Left ventricle myocardium superior (tissue), 1 donor: ENCODE results near the gene ITLN2. TPM values are rescaled to one million over a fixed set of nuclear protein-coding genes. Genes with fewer than 3 reads are reported as not detected.
A peak's percentile ranks its signal among the peaks of the same experiment; 100 is the strongest.
"Not testable (repeated sequence)": the region's sequence is repeated elsewhere in the genome, so short reads cannot be mapped to it uniquely, and the experiment has no call there.

Source experiments
- ATAC-seq: fragments of 200-7000 bp; cut with Tn5 transposase; one replicate; pipeline ENCODE4 v1.9.1; 2020; ENCODE audit warnings: mild to moderate bottlenecking, moderate library complexity
- DNase-seq: peaks from one replicate; pipeline ENCODE4 v3.0.0-alpha.2; 2020
- intact Hi-C: fragments of 100-400 bp; cut with micrococcal nuclease; formaldehyde crosslinking; loops from one replicate; pipeline ENCODE4 v1.11.0; 2022
- total RNA-seq: library from RNA; stranded (reverse); fragmentation: NEBNext Ultra II Directional; extraction: Animal tissue kit (Norgen Biotek cat#: 25700); gene quantifications from one replicate; pipeline ENCODE4 v1.2.1, GENCODE V29; 2021
- donor health status: DM: no; HTN: yes; CAD: no; lungs with severe emphysema.

Gene ITLN2
- total RNA-seq, 1 donor from 2014 or later = not detected

DNA sequence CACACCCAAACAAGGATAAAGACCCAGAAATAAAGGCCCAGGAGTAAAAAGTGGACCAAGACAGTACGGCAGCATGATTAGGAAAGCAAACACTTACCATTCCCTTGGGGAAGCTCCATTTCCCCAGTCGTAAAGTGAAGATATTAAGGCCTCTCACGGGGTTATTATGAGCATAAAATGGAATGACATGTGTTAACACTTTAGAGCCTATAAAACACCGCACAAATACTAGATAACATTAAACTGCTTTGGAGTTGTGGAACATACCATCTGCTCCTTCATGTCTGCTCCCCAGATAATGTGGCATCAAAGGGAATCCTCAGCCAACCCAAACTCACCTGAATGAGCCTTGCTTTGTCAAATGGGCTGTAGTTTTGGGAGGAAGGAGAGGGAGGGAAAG, 8.9 kb upstream of the ITLN2 start:
- intact Hi-C loops = no loop called here
- DNase-seq = no peak
- ATAC-seq = no peak

DNA sequence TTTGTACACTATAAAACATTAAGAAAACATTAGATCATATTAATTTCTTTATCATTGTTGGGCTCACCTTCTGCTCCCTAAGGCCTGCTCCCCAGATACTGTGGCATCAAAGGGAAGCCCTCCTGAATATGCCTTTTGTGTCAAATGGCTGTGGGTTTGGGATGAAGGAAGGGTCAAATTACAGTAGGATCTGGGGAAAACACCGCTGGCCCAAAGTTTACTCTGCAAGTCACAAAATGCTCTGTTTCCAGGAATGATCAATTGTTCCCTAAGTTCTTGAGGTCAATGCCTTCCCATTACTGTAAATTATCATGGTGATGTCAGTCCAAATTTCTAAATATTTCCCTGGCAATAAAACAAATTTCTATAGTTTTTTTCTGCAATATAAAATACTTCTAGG, 6.8 kb upstream of the ITLN2 start:
- DNase-seq = no peak
- intact Hi-C loops = no loop called here
- ATAC-seq = no peak

DNA sequence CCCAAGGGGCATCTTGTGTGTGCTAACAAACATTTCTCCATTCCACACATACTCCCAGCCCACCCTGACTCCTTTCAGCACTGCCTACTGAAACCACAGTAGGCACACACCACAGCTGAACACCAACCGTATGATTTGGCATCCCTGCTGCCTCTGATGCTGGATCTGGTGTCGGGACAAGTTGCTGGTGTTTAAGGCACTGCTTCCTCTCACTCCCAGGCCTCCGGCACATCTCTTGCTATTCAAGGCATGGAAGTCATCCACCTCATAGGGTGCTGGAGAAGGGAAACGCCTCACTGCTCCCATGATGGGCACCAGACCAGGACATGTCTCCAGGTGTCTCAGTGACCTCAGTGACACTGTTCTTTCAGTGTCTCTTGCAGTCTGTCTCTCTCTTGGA, 2.4 kb upstream of the ITLN2 start:
- DNase-seq (no peak), ATAC-seq (no peak)
- intact Hi-C loops = loop anchor here (10.0 kb wide), 1 partner anchor 122 kb away; no protein-coding TSS in a partner anchor

DNA sequence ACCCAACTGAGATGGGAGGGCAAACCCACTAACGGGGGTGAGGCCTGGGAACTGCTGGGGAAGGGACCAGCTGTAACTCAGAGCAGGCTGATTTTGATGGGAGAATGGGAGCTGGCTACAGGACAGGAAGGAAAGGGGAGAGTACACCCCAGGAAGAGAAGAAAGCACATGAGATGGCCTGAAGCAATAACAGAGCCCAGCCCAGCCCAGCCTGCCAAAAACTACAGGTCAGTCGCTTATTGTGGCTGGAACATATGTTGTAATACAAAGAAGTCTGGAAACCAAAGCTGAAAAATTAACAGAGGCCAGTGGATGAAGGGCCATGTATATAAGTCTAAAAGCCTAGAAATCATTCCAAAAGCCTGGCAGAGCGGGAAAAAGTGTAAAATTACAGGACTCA, 1.6 kb downstream of the ITLN2 start:
- no peak for DNase-seq
- ATAC-seq = no peak
- intact Hi-C loops = loop anchor here (10.0 kb wide), 1 partner anchor 118 kb away; no protein-coding TSS in a partner anchor

DNA sequence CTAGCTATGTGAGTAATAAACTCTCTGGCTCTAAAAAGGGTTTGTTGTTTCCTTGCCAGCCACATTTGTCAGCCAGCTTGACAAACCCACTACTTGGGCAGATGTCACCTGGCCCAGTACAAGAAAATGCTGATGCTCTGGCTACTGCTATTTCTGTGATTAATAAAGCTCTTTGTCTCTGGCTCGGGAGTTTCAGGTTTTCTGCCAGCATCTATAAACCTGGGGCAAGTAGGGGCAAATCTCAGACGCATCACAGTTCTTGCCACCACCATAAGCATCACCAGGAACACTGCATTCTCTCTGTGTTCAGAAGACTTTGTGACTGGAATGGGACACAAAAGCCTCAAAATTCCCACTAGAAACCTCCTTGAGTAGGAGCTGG, 2.5 kb downstream of the ITLN2 start:
- DNase-seq (no peak), ATAC-seq (no peak)
- intact Hi-C loops = loop anchor here (10.0 kb wide), 1 partner anchor 117 kb away; no protein-coding TSS in a partner anchor

DNA sequence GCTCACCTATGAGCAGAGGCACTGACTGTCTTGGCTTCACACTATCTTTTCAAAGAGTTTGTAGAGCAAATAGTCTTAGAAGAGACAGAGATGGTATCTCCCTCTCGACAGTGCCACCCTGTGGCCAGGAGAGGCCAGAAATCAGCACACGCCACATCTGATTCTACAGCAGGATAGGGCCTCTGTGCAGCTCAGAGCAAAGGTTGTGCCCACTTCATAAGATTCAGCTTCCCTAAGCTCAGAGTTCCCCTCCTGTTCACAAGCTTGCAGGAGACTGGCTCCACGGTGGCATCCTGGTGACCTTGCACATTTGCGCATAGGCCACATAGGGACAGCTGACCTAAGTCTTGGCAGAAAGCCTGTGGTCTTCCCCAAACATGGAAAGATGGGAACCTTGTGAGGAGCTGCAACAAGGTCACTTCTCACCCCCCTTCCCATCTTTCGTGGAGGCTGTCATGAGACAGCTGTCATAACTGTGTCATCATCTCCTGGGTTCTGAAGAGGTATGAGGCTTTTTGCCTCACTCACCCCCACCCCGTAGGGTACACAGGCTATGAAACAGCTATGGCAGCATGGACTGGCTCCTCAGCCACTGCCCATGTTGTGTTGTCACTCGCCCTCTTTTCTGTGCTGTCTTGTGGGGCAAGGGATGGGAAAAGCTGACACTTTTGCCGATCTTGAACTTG, 3.0 kb downstream of the ITLN2 start:
- intact Hi-C loops = loop anchor here (10.0 kb wide), 1 partner anchor 117 kb away; no protein-coding TSS in a partner anchor
- DNase-seq = peak; percentile 69
- ATAC-seq = peak; percentile 76

DNA sequence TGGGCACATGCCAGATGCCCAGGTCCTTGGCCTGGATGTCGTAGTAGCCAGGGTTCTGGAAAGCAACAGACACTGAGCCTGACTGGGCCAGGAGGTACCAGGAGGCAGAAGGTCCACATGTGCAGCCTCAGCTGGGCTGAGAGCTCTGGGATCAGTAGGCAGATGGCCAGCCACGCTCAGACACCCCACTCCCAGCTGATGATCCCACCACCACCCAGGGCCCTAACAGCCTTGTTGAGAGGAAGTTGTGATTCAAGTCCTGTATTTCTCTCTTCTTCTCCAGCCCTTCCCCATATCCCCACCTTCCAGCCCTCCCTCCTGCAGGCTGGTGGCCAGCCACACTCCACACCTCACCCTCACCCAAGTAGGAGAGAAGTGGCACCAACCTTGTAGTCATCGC, 4.0 kb downstream of the ITLN2 start:
- ATAC-seq (no peak), DNase-seq (no peak)
- intact Hi-C loops = loop anchor here (10.0 kb wide), 1 partner anchor 116 kb away; no protein-coding TSS in a partner anchor

DNA sequence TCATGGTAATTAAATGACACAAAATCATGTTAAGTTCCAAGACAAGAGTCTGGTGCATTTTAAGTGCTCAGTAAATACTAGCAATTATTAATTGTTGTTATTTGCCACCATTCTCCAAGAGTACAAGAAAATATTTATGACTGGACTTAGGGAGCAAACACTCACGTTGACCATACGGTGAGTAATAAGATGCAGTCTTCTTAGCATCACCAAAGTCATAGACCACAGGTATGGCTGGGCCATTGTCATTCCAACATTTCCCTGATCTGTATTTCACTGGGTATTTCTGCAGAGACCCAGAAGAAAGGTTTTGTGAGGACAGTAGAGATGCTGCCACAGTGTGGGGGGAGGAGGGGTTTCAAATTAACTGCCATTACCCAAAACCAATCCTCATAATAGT, 4.7 kb downstream of the ITLN2 start:
- DNase-seq (no peak), ATAC-seq (no peak)
- intact Hi-C loops = loop anchor here (10.0 kb wide), 1 partner anchor 115 kb away; no protein-coding TSS in a partner anchor

DNA sequence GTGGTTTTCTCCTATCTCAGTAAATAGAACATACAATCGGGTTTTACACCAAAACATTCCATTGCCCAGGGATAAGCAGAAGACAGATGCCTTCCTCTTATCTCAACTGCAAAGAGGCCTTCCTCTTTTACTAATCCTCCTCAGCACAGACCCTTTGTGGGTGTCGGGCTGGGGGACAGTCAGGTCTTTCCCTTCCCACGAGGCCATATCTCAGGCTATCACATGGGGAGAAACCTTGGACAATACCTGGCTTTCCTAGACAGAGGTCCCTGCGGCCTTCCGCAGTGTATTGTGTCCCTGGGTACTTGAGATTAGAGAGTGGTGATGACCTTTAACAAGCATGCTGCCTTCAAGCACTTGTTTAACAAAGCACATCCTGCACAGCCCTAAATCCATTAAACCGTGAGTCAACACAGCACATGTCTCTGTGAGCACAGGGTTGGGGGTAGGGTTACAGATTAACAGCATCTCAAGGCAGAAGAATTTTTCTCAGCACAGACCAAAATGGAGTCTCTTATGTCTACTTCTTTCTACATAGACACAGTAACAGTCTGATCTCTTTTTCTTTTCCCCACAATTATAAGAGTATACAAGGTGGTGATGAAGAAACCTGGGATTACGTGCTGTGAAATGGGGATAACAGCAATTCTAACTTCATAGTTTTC, 5.3 kb downstream of the ITLN2 start:
- ATAC-seq, DNase-seq, intact Hi-C loops: not testable (repeated sequence)

DNA sequence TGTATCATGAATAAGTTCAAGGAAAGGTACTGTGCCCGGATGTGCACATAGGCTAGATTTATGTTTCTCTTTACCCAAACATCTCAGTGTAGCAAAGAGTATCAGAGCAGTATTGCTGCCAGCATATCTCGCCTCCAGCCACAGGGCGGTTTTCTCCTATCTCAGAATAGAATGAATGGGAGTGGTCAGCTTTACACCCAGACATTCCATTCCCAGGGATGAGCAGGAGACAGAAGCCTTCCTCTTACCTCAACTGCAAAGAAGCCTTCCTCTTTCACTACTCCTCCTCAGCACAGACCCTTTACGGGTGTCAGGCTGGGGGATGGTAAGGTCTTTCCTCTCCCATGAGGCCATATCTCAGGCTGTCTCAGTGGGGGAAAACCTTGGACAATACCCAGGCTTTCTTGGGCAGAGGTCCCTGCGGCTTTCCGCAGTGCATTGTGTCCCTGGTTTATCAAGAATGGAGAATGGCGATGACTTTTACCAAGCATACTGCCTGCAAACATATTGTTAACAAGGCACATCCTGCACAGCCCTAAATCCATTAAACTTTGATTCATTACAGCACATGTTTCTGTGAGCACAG, 7.3 kb downstream of the ITLN2 start:
- ATAC-seq, intact Hi-C loops: not testable (repeated sequence)

DNA sequence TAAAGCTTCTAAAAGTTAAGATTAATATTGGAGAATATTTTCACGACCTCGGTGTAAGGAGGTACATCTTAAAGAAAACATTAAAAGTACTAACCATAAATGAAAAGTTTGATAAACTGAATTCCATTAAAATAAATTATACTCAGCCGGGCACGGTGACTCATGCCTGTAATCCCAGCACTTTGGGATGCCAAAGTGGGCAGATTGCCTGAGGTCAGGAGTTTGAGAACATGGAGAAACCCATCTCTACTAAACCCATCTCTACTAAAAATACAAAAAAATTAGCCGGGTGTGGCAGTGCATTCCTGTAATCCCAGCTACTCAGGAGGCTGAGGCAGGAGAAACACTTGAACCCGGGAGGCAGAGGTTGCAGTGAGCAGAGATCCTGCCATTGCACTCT, 8.7 kb downstream of the ITLN2 start:
- ATAC-seq, intact Hi-C loops, DNase-seq: not testable (repeated sequence)

More for the DNA sequence above, 7.3 kb downstream of the ITLN2 start:
- DNase-seq = not testable (repeated sequence)

DNA sequence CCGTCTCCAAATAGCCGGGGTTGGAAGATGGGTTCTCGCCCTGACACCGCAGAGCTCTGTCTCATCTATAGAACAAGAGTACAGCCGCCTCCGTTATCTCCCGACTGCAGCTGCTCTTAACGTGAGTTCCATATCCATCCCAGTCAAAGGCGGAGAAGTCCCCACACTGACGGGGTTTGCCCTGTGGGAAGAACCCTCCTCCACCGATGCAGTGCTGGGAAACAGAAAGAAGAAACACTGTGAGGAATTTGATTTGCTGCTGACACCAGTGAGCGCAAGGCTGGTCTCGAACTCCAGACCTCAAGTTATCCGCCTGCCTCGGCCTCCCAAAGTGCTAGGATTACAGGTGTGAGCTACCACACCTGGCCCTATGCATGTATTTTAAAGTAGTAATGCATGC, 9.5 kb downstream of the ITLN2 start:
- intact Hi-C loops = no loop called here
- no peak for ATAC-seq

DNA sequence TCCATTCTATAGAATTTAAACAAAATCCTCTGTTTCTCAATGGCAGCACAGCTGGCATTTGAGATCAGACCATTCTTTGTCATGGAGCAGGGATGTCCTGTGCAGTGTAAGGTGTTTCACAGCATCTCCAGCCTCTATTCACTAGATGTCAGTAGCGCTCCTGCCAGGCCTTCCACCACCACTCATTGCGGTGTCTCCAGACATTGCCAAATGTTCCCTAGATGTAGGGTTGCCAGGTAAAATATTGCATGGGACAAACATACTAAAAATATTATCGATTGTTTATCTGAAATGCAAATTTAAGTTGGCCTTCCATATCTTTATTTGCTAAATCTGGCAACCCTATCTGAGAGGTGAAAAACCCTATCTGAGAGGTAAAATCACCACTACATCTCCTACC, 11.7 kb downstream of the ITLN2 start:
- intact Hi-C loops = no loop called here
- ATAC-seq (no peak), DNase-seq (no peak)

More for the DNA sequence above, 9.5 kb downstream of the ITLN2 start:
- DNase-seq = no peak

DNA sequence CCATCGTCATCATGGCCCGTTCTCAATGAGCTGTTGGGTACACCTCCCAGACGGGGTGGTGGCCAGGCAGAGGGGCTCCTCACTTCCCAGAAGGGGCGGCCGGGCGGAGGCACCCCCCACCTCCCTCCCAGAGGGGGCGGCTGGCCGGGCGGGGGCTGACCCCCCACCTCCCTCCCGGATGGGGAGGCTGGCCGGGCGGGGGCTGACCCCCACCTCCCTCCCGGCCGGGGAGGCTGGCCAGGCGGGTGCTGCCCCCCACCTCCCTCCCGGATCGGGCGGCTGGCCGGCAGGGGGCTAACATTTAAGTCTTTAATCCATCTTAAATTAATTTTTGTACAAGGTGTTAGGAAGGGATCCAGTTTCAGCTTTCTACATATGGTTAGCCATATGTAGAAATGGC, 17.9 kb downstream of the ITLN2 start:
- DNase-seq, ATAC-seq, intact Hi-C loops: not testable (repeated sequence)

DNA sequence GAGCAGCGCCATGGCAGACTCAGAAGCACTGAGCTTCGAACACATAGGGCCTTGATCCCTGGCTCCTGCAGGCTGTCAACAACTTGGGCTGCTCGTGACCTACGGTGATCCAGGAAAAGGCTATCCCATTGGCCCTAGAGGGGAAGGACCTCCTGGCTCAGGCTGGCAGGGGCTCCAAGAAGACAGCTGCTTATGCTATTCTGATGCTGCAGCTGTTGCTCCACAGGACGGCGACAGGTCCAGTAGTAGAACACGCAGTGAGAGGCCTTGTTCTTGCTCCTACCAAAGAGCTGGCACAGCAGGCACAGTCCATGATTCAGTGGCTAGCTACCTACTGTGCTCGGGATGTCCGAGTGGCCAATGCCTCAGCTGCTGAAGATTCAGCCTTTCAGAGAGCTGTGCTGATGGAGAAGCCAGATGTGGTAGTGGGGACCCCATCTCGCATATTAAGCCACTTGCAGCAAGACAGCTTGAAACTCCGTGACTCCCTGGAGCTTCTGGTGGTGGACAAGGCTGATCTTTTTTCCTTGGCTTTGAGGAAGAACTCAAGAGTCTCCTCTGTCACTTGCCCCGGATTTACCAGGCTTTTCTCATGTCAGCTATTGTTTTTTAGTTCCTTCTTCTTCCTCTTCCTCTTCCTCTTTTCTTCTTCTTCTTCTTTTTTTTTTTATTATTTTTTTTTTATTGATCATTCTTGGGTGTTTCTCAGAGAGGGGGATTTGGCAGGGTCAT, 18.9 kb downstream of the ITLN2 start:
- DNase-seq (no peak), ATAC-seq (peak; percentile 27)
- intact Hi-C loops = no loop called here

DNA sequence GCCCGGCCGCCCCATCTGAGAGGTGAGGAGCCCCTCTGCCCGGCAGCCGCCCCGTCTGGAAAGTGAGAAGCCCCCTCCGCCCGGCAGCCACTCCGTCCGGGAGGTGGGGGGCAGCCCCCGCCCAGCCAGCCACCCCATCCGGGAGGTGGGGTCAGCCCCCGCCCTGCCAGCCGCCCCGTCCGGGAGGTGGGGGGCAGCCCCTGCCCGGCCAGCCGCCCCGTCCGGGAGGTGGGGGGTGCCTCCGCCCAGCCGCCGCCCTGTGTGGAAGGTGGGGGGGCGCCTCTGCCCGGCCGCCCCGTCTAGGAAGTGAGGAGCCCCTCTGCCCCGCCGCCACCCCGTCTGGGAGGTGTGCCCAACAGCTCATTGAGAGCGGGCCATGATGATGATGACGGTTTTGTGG, 21.3 kb downstream of the ITLN2 start:
- ATAC-seq, intact Hi-C loops, DNase-seq: not testable (repeated sequence)

DNA sequence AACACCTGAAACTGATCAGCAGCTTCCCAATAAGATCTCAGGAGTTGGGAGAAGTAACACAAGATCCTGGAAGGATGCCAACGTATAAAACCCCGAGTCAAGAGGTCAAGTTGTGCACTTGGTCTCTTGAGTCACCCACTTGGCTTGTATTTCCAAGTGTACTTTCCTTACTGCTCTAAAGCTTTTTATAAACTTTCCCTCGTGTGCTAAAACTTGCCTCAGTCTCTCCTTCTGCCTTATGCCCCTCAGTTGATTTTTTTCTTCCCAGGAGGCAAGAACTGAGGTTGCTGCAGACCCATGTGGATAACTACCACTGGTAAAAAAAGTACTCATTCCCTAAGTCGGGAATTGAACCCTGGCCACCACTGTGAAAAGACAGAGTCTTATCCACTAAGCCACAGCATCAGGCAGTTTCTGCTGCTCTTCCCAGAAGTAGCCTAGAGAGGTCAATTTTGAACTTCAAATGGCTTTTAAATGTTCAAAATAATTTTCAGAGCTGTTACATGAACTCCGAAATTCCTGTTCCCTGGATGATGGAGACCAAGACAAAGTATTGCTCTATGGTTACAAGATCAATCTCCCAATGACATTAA, 28.9 kb downstream of the ITLN2 start:
- DNase-seq (no peak), ATAC-seq (no peak)
- intact Hi-C loops = no loop called here

DNA sequence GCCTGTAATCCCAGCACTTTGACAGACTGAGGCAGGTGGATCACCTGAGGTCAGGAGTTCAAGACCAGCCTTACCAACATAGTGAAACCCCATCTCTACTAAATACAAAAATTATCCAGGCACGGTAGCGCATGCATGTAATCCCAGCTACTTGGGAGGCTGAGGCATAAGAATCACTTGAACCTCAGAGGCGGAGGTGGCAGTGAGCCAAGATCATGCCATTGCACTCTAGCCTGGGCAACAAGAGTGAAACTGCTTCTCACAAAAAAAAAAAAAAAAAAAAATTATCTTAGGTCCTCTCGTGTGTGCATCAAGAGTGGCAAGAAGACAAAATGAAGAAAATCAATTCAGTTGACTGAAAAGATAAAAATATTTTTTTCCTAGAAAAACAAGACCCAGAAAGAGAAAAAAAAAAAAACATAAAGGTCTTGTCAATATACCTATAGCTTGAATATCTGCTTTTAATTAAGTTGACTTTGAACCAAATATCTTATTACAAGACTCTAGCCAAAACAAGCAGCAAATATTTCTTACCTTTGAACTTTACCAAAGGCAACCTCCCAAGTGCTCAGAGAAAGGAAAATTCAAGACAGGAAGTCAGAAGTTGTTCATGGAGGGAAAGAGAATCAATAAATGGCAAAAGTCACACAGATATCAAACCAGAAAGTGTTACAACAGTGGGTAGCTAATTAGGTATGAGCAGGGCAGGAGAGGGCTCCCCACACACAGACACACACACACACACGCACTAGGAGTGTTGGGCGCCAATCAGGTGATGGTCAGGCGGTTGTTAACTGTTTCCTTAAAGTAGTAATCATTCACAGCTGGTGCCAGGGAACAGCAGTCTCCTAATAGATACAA, 29.6 kb downstream of the ITLN2 start:
- ATAC-seq (no peak), DNase-seq (no peak)
- intact Hi-C loops = no loop called here
